Omental fat pad (tissue), 4 donors: ENCODE measurements around the gene CMSS1. TPM values are rescaled to one million over a fixed set of nuclear protein-coding genes. Genes with fewer than 3 reads are reported as not detected.

Experiments
- ATAC-seq: fragments of 150-250 bp; one replicate; pipeline ENCODE4 v1.9.1; 2016; ENCODE audit warnings: mild to moderate bottlenecking, moderate library complexity; ENCODE audit not compliant: low FRiP score
- DNase-seq: peaks from one replicate; pipeline ENCODE4 v3.0.0-alpha.2; 2019; ENCODE audit warnings: low spot score
- CTCF ChIP-seq, 3 donors: fragments of 450-650 bp; IDR thresholded peaks; one replicate each; pipeline ENCODE4 v1.5.1; 2016 to 2017; ENCODE audit warnings: antibody characterized with exemption in 3 of 3, mild to moderate bottlenecking in 3 of 3, moderate library complexity in 2 of 3
- total RNA-seq, 4 donors: library from RNA; depleted of rRNA; stranded (reverse); fragments of >200 nt; gene quantifications; one replicate each; pipeline ENCODE4 v1.1.0, GENCODE V29; 2016

The CMSS1 gene
- total RNA-seq, 4 donors from 2014 or later = 16.9 to 29.3 (median 21.1) TPM

GRCh38 chr3:100067589-100067988 lies 249.9 kb downstream of the CMSS1 start:
- no peak for TF ChIP-seq CTCF (IDR thresholded peaks at IDR 0.05)
- ATAC-seq (no peak), DNase-seq (no peak)

GRCh38 chr3:100068826-100069225 lies 251.2 kb downstream of the CMSS1 start:
- TF ChIP-seq CTCF (IDR thresholded peaks at IDR 0.05) = no peak
- ATAC-seq (peak; percentile 85), DNase-seq (peak; percentile 71)

- TF ChIP-seq CTCF (IDR thresholded peaks at IDR 0.05) = no peak
- no peak for DNase-seq
- ATAC-seq = no peak
Observed at GRCh38 chr3:100069472-100069871, 251.8 kb downstream of the CMSS1 start.

- ATAC-seq = no peak
- DNase-seq = no peak
- TF ChIP-seq CTCF (IDR thresholded peaks at IDR 0.05) = no peak
Observed at GRCh38 chr3:100072326-100073048, 254.8 kb downstream of the CMSS1 start.

GRCh38 chr3:100073049-100073713 lies 255.5 kb downstream of the CMSS1 start:
- no peak for TF ChIP-seq CTCF (IDR thresholded peaks at IDR 0.05)
- DNase-seq = no peak
- no peak for ATAC-seq

GRCh38 chr3:100073714-100074307 lies 256.1 kb downstream of the CMSS1 start:
- DNase-seq (no peak), ATAC-seq (no peak)
- TF ChIP-seq CTCF (IDR thresholded peaks at IDR 0.05) = no peak
